ENCODE data around the gene TAOK2. TPM values are rescaled to one million over a fixed set of nuclear protein-coding genes. Genes with fewer than 3 reads are reported as not detected.

The TAOK2 gene
- polyA plus RNA-seq, 3 donors: 1.1 to 19.2 (median 2.3) TPM

- TF ChIP-seq CTCF (IDR thresholded peaks at IDR 0.05): no peak
- 62% methylated on average over 1 of the region's 4 CpGs for WGBS (ENCODE audit: insufficient coverage)
These were observed 45.1 kb downstream of the TAOK2 start for GRCh38 chr16:30018731-30019158.

GRCh38 chr16:30022887-30023286, 49.2 kb downstream of the TAOK2 start, which contains the start of gene C16orf92:
C16orf92 (plus strand) TSS chr16:30023198; CDS start chr16:30023341, 143 bp downstream.
- no peak within 1 kb of the TSS for H3K4me2 ChIP-seq (replicated peaks; ENCODE audit: extremely low read depth, low read length, poor library complexity, severe bottlenecking)

More at GRCh38 chr16:30018731-30019158, 45.1 kb downstream of the TAOK2 start:
- H3K27me3 Mint-ChIP-seq (ENCODE audit: low read depth in 3 of 3): peaks cover 9 to 20% (median 17%) of the 10 kb centered on the region in 3 donors
- H3K9me3 Mint-ChIP-seq: peaks cover 0 to 3% (median 2%) of the 10 kb centered on the region in 7 donors
- H3K27ac Mint-ChIP-seq: no peak overlapping the region
- H3K4me3 Mint-ChIP-seq: no peak overlapping the region
- peaks cover 14% of the 10 kb centered on the region for H3K4me1 Mint-ChIP-seq
- H3K4me3 ChIP-seq (replicated peaks in 1 of 3; ENCODE audit: low read depth in 2 of 3, low read length in 3 of 3): no peak overlapping the region
- H3K4me2 ChIP-seq (replicated peaks; ENCODE audit: extremely low read depth, low read length, poor library complexity, severe bottlenecking): no peak overlapping the region
- H3K36me3 Mint-ChIP-seq: no peaks in the 10 kb centered on the region
- H3K4me1 ChIP-seq (ENCODE audit: control insufficient read depth in 1 of 2, insufficient read depth in 2 of 2, low read length in 2 of 2): peaks cover 11 to 15% of the 10 kb centered on the region in 2 donors
- intact Hi-C loops (cut with micrococcal nuclease): no loop called here
- H3K9me3 ChIP-seq (replicated peaks in 1 of 2; ENCODE audit: control insufficient read depth in 1 of 2, insufficient read depth in 1 of 2, low read length in 2 of 2): no peaks in the 10 kb centered on the region
- no peak overlapping the region for H3K27ac ChIP-seq (ENCODE audit: low read depth in 1 of 2, low read length in 2 of 2)
- H3K36me3 ChIP-seq (replicated peaks in 1 of 2; ENCODE audit: control insufficient read depth in 1 of 2, insufficient read depth in 2 of 2, low read length in 2 of 2): no peaks in the 10 kb centered on the region
- peaks cover 0 to 3% of the 10 kb centered on the region in 2 donors for H3K27me3 ChIP-seq (ENCODE audit: control insufficient read depth in 2 of 2, insufficient read depth in 2 of 2, low read length in 2 of 2)
- H4K20me1 ChIP-seq (ENCODE audit: insufficient read depth, low read length): no peaks in the 10 kb centered on the region
- no peak overlapping the region for H3K9ac ChIP-seq (ENCODE audit: insufficient read depth, low read length, poor library complexity, severe bottlenecking)
- H3K79me2 ChIP-seq (ENCODE audit: insufficient read depth, low read length): no peaks in the 10 kb centered on the region
- DNase-seq: no peak
- no peak overlapping the region for H2AFZ ChIP-seq (ENCODE audit: insufficient read depth, low read depth, low read length, poor library complexity, severe bottlenecking)

More at GRCh38 chr16:30022887-30023286, 49.2 kb downstream of the TAOK2 start, which contains the start of gene C16orf92:
- Mint-ChIP-seq H3K4me3 (no peak within 1 kb of the TSS), H3K9me3 (peaks cover 0 to 5% (median 1%) of the 10 kb centered on the region in 7 donors), H3K27ac (no peak within 1 kb of the TSS), H3K36me3 (no peaks in the 10 kb centered on the region), H3K27me3 (ENCODE audit: low read depth in 3 of 3) (peaks cover 15 to 25% (median 20%) of the 10 kb centered on the region in 3 donors), H3K4me1 (peaks cover 14% of the 10 kb centered on the region)
- no peaks in the 10 kb centered on the region for H4K20me1 ChIP-seq (ENCODE audit: insufficient read depth, low read length)
- intact Hi-C loops (cut with micrococcal nuclease): loop anchor here in 1 of 2 donors (10.0 kb wide), 2 partner anchors 78 to 328 kb away; no protein-coding TSS in a partner anchor
- H3K9me3 ChIP-seq (replicated peaks in 1 of 2; ENCODE audit: control insufficient read depth in 1 of 2, insufficient read depth in 1 of 2, low read length in 2 of 2): no peaks in the 10 kb centered on the region
- no peak within 1 kb of the TSS for H3K27ac ChIP-seq (ENCODE audit: low read depth in 1 of 2, low read length in 2 of 2)
- H3K27me3 ChIP-seq (ENCODE audit: control insufficient read depth in 2 of 2, insufficient read depth in 2 of 2, low read length in 2 of 2): peaks cover 0 to 11% of the 10 kb centered on the region in 2 donors
- WGBS (ENCODE audit: insufficient coverage): 90% methylated on average over 2 of the region's 6 CpGs
- no peak for DNase-seq
- no peak within 1 kb of the TSS for H3K4me3 ChIP-seq (replicated peaks in 1 of 3; ENCODE audit: low read depth in 2 of 3, low read length in 3 of 3)
- no peaks in the 10 kb centered on the region for H3K36me3 ChIP-seq (replicated peaks in 1 of 2; ENCODE audit: control insufficient read depth in 1 of 2, insufficient read depth in 2 of 2, low read length in 2 of 2)
- H3K4me1 ChIP-seq (ENCODE audit: control insufficient read depth in 1 of 2, insufficient read depth in 2 of 2, low read length in 2 of 2): peaks cover 11 to 15% of the 10 kb centered on the region in 2 donors
- TF ChIP-seq CTCF (IDR thresholded peaks at IDR 0.05): no peak
- no peak within 1 kb of the TSS for H3K9ac ChIP-seq (ENCODE audit: insufficient read depth, low read length, poor library complexity, severe bottlenecking)
- H2AFZ ChIP-seq (ENCODE audit: insufficient read depth, low read depth, low read length, poor library complexity, severe bottlenecking): no peak within 1 kb of the TSS
- no peaks in the 10 kb centered on the region for H3K79me2 ChIP-seq (ENCODE audit: insufficient read depth, low read length)
